ENCODE data around the gene RGSL1. TPM values are rescaled to one million over a fixed set of nuclear protein-coding genes. Genes with fewer than 3 reads are reported as not detected.

The RGSL1 gene
- total RNA-seq, 1 donor from 2014 or later: not detected

- no peaks in the 10 kb centered on the region for H3K9me3 ChIP-seq
- no peak for DNase-seq
- peaks cover 5% of the 10 kb centered on the region for H3K36me3 ChIP-seq
- intact Hi-C loops (cut with DNase I): no loop called here
- no peaks in the 10 kb centered on the region for H3K27me3 ChIP-seq (ENCODE audit: low read depth)
- peak overlapping the region; percentile 84 for H3K4me3 ChIP-seq
- H3K4me1 ChIP-seq: peaks cover 38% of the 10 kb centered on the region
- H3K27ac ChIP-seq: peak overlapping the region; percentile 99
- no peak for TF ChIP-seq CTCF (IDR thresholded peaks at IDR 0.05)
- no peak for ATAC-seq
Measured at GRCh38 chr1:182587666-182588499, 137.9 kb downstream of the RGSL1 start.

- peak within 1 kb of the TSS; percentile 99 for H3K27ac ChIP-seq
- intact Hi-C loops (cut with DNase I): no loop called here
Measured at GRCh38 chr1:182588500-182589396, 138.8 kb downstream of the RGSL1 start, which contains the start of gene RNASEL. Gene RNASEL (minus strand): TSS chr1:182589256. CDS start chr1:182586806, 2,450 bp downstream.

GRCh38 chr1:182589520-182589919 lies 139.6 kb downstream of the RGSL1 start:
- DNase-seq (no peak), ATAC-seq (no peak)
- Histone ChIP-seq H3K4me1 (peaks cover 26% of the 10 kb centered on the region), H3K27me3 (ENCODE audit: low read depth) (no peaks in the 10 kb centered on the region), H3K9me3 (no peaks in the 10 kb centered on the region), H3K4me3 (peak overlapping the region; percentile 84), H3K36me3 (no peaks in the 10 kb centered on the region), H3K27ac (peak overlapping the region; percentile 99)
- TF ChIP-seq CTCF (IDR thresholded peaks at IDR 0.05): no peak
- intact Hi-C loops (cut with DNase I): no loop called here

More at GRCh38 chr1:182588500-182589396, 138.8 kb downstream of the RGSL1 start, which contains the start of gene RNASEL:
- Histone ChIP-seq H3K27me3 (ENCODE audit: low read depth) (no peaks in the 10 kb centered on the region), H3K36me3 (no peaks in the 10 kb centered on the region), H3K4me1 (peaks cover 34% of the 10 kb centered on the region), H3K9me3 (no peaks in the 10 kb centered on the region), H3K4me3 (peak within 1 kb of the TSS; percentile 84)
- no peak for TF ChIP-seq CTCF (IDR thresholded peaks at IDR 0.05)
- ATAC-seq: peak; percentile 94 to 97
- peak; percentile 85 for DNase-seq

GRCh38 chr1:182589931-182590330 lies 140.0 kb downstream of the RGSL1 start:
- DNase-seq (no peak), ATAC-seq (no peak)
- Histone ChIP-seq H3K27ac (peak overlapping the region; percentile 99), H3K9me3 (no peaks in the 10 kb centered on the region), H3K4me1 (peaks cover 22% of the 10 kb centered on the region), H3K36me3 (no peaks in the 10 kb centered on the region), H3K4me3 (no peak overlapping the region), H3K27me3 (ENCODE audit: low read depth) (no peaks in the 10 kb centered on the region)
- intact Hi-C loops (cut with DNase I): no loop called here
- TF ChIP-seq CTCF (IDR thresholded peaks at IDR 0.05): no peak

GRCh38 chr1:182595641-182596240 lies 145.8 kb downstream of the RGSL1 start:
- intact Hi-C loops (cut with DNase I): no loop called here
- peak; percentile 79 for ATAC-seq

More at GRCh38 chr1:182595641-182596240, 145.8 kb downstream of the RGSL1 start:
- H3K4me3 ChIP-seq: no peak overlapping the region
- peak; percentile 71 for DNase-seq
- peaks cover 23% of the 10 kb centered on the region for H3K4me1 ChIP-seq
- H3K27me3 ChIP-seq (ENCODE audit: low read depth): no peaks in the 10 kb centered on the region
- no peaks in the 10 kb centered on the region for H3K9me3 ChIP-seq
- no peak overlapping the region for H3K27ac ChIP-seq
- TF ChIP-seq CTCF (IDR thresholded peaks at IDR 0.05): peak; percentile 88
- peaks cover 23% of the 10 kb centered on the region for H3K36me3 ChIP-seq

Data from lower lobe of right lung (tissue), 2 donors.